HG03565 (cell line): Measurements from ENCODE around the gene NPIPB8.
"Not testable (repeated sequence)": the region's sequence is repeated elsewhere in the genome, so short reads cannot be mapped to it uniquely, and the experiment has no call there.

Experiments
- ATAC-seq: cut with Tn5 transposase; IDR thresholded peaks from one replicate; pipeline ENCODE4 v1.9.1; 2021; ENCODE audit warnings: mild to moderate bottlenecking, moderate library complexity; ENCODE audit not compliant: unreplicated experiment

NPIPB8 gene

DNA sequence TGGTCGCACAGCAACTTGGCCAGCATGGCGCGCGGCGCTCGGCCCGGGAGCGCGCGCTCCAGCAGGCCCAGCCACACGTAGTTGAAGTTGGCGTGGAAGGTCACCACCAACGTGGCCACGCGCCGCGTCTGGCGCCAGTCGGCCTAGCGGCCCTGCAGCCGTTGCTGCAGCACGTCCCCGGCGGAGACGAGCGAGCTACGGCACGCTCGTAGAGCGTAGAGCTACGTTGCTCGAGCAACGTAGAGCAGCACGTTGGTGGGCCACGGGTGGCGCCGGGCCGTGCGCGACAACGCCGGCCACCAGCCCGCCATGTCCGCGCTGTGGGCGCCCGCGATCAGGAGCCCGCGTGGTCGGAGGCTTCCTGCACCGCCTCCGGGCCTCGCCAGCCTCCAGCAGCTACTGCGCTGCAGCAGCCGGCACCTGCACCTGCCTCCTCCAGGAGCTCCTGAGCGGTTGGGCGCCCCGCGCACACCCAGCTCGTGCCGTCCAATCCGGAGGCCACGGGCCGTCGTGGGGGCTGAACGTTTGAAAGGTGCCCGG, 14.6 kb upstream of the NPIPB8 start:
- no peak for ATAC-seq

DNA sequence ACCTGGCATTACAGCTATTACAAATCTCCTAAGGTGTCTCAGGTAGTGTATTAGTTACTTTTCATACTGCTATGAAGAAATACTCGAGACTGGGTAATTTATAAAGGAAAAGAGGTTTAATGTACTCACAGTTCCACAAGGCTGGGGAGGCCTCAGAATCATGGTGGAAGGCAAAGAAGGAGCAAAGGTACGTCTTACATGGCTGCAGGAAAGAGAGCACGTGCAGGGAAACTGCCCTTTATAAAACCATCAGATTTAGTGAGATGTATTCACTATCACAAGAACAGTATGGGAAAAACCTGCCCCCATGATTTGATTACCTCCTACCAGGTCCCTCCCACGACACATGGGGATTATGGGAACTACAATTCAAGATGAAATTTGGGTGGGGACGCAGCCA, 7.0 kb upstream of the NPIPB8 start:
- ATAC-seq, result not testable (repeated sequence)

DNA sequence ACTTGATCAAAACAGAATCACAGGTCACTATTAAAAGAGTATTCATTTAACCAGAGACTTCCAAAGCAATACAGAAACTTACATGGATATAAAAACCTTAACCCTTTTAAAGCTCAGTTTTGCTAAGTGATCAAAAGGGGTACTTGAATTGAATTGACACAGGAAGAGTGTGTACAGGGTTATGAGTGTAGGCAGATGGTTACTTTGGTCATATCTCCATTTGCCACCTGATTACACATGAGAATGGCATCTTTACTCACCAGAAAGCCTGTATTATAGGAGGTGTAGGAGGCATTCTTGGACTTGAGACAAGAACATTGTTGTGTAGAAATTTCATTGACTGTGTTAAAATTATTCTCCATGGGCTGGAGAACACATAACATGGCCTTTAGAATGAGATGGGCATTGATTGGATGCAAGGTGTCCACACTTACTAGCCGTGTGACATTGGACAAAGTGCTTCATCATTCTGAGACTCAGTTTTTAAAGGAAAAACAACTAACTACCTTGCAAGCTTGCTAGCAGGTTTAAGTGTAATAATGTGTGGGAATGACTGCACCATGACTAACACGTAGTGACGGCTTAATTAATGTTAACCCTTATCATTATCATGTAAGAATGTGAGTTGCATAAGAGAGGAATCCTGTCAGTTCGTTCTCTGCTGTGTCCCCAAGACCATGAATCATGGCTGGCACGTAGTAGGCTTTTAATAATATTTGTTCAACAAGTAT, 1.6 kb upstream of the NPIPB8 start:
- not testable (repeated sequence) for ATAC-seq

DNA sequence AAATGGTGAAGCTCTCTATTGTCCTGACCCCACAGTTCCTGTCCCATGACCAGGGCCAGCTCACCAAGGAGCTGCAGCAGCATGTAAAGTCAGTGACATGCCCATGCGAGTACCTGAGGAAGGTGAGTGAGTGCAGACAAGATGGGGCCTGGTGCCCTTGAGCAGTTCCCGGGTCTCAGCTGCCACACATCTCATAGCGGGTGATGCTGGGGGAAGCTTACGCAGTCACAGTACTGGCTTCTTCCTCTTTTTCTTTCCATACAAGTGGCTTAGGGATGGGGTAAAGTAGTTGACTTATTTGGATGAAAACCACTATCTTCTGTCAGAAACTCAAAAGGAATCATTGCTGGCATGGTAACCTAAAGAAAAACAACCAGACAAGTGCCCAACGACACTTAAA, 494 bp downstream of the NPIPB8 start:
- ATAC-seq, result not testable (repeated sequence)

DNA sequence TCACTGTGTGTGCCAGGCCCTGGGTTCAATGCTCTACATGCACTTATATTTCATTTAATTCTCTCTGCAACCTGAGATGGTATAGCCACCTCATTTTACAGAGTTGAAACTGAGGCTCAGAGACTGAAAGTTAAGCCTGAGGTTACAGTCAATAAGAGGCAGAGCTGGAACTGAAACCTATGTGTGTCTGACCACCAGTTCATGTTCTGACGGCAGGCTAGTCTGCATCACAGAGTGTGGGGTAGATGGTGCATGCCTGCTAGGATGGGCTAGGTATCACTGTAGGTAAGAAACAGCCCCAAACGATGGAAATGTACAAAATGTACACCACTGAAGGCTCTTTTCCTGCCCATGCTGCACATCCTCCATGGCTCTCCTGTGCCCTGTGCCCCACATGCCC, 2.1 kb downstream of the NPIPB8 start:
- ATAC-seq, result not testable (repeated sequence)

DNA sequence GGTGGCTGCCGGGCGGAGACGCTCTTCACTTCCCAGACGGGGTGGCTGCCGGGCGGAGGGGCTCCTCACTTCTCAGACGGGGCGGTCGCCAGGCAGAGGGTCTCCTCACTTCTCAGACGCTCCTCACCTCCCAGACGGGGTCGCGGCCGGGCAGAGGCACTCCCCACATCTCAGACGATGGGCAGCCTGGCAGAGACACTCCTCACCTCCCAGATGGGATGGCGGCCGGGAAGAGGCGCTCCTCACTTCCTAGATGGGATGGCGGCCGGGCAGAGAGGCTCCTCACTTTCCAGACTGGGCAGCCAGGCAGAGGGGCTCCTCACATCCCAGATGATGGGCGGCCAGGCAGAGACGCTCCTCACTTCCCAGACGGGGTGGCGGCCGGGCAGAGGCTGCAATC, 28.4 kb downstream of the NPIPB8 start:
- not testable (repeated sequence) for ATAC-seq

DNA sequence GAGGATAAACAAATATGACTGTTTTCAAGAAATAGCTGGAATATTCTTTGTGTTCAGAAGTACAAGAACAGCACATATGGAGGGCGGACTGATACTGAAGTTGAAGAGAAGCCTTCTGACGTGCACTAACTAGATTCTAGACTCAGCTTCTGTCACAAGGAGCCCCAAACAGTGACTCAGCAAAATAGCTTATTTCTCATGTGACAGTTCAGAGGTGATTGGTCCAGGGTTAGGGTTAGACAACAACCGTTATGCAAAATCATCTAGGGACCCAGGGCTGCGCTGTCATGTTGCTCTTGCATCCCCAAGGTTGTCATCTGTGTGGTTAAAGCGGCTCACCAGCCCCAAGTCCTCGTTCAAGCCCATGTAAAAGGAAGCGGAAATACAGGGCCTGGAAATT, 29.6 kb downstream of the NPIPB8 start:
- not testable (repeated sequence) for ATAC-seq

DNA sequence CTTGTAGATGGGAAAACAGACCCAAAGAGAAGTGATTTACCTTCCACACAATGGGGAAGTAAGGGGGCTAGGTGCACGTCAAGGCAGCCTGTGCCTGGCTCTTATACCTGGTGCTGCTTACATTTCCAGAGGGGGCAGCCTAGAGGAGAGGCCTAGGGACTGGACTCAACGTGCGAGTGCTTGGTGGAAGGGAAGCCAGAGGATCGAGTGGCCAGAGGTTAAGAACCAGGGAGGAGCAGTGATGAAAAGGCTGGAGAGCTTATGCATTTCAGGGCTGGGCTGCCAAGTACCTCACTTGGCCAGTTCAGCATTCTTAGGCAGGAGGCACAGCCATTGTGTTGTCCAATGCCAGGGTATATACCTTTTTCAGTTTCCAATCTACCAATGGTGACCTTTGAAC, 30.3 kb downstream of the NPIPB8 start:
- ATAC-seq, result not testable (repeated sequence)

DNA sequence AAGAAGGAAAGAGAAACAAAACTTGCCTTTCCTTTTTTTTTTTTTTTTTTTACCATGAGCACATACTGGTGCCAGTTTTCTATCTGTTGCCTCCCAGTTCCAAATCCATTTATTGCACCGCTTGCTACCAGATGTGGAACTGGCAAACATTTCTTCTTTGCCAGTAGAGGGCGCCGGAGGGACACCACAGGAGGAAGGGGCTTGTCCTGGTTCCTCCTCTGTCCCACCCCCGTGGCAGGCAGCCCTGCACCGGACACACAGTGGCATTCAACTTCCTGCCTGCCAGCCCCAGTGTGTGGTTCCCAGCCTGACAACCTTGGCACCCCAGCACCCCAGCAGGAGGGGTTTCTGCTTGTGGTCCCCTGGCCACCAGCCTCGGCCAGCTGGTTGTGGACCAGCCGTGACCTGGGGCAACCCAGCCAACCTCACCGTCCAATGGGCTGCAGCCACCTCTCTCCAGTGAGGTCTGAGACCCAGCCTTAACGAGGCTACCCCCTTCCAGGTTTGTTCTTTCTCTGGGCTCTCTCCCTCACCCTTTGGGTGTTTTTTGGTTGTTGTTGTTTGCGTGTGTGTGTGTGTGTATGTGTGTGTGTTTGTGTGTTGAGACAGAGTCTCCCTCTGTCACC, 50.6 kb downstream of the NPIPB8 start:
- ATAC-seq, result not testable (repeated sequence)

DNA sequence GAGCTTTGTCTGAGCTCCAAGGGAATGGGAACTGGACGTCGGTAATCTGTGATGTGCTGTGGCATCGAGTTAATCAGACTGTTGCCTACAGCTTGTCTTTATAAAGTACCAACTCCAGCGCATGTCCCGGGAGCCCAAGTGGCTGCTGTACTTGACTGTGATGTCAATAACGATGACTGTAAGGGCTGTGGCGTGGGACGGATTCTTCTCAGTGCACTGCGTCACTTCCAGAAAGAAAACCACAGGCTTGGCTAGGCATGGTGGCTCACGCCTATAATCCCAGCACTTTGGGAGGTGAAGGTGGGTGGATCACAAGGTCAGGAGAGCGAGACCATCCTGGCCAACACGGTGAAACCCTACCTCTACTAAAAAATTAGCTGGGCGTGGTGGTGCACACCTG, 51.6 kb downstream of the NPIPB8 start:
- not testable (repeated sequence) for ATAC-seq

DNA sequence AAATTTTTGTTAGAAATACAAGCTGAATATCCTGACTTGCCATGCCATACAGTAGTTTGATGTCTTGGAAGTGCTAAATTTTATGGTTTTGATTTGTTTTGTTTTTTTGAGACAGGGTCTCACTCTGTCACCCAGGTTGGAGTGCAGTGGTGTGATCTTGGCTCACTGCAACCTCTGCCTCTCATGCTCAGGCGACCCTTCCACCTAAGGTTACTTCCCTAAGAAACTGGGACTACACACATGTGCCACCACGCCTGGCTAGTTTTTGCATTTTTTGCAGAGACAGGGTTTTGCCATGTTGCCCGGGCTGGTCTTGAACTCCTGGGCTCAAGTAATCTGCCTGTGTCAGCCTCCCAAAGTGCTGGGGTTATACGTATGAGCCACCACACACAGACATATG, 53.9 kb downstream of the NPIPB8 start:
- ATAC-seq, result not testable (repeated sequence)

DNA sequence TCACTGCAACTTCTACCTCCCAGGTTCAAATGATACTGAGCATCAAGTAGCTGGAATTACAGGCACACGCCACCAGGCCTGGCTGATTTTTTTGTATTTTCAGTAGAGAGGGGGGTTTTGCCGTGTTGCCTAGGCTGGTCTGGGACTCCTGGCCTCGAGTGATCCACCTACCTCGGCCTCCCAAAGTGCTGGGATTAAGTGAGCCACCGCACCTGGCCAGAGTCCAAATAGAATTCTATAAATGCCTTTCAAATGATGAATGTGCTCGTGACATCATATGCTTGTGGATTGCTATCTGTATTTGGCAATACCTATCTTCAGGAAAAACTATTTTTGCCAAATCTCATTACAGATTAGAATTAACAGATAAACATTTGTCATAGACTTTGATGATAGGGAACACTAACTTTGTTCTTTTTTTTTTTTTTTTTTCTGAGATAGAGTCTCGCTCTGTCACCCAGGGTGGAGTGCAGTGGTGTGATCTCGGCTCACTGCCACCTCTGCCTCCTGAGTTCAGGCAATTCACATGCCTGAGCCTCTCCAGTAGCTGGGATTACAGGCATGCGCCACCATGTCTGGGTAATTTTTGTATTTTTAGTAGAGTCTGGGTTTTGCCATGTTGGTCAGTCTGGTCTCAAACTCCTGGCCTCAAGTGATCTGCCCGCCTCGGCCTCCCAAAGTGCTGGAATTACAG, 55.5 kb downstream of the NPIPB8 start:
- ATAC-seq, result not testable (repeated sequence)

DNA sequence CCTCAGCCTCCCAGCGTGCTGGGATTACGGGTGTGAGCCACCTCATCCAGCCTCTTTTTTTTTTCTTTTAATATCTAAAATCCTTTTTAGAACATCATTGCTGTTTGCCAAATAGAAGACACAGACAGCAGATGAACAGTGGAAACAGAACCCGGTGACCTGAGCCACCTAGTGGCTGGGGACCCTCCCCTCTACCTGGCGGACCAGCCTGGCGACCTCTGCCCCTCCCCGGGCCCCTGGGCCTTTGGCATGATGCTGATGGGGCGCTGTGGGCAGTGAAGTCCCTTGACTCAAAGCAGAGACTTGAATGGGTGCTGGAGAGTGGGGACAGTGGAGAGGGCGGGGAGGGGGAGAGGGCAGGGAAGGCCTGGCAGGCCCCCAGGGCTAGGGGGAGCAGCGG, 61.9 kb downstream of the NPIPB8 start:
- ATAC-seq, result not testable (repeated sequence)

DNA sequence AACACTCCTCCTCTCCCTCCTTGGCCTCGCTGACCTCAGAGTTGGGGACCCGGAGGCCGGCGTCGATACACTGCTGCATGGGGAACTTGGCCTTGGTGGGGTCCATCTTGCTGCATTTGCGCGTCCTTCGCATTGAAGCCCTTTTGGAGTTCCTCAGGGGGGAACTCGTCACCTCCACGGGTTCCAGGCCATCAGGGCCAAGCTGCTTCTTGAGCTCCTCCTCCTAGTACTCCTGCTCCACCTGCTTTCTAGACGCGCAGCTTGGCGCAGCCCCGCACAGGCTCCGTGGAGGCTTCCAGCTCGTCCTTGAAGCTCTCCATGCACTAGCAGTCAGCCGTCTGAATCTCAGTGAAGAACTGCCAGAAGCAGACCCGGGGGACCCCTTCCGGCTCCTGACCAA, 62.5 kb downstream of the NPIPB8 start:
- ATAC-seq, result not testable (repeated sequence)

DNA sequence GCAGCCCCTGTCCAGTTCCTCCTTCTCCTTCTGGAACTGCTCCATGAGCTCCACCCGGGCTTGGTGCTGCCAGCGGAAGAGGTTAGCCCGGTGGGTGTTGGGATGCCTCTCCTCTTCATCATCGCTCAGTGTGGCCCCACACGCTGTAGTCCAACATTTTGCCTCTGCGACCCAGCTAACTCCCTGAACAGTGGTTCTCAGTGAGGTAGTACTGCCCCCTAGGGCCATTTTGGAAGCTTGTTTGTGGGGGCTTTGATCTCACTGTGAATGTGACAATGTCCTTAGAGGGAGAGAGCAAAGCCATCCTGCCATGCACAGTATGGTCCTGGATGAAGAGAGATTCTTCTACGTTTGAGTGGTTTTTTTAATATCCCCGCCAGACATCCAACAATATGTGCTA, 63.5 kb downstream of the NPIPB8 start:
- not testable (repeated sequence) for ATAC-seq

DNA sequence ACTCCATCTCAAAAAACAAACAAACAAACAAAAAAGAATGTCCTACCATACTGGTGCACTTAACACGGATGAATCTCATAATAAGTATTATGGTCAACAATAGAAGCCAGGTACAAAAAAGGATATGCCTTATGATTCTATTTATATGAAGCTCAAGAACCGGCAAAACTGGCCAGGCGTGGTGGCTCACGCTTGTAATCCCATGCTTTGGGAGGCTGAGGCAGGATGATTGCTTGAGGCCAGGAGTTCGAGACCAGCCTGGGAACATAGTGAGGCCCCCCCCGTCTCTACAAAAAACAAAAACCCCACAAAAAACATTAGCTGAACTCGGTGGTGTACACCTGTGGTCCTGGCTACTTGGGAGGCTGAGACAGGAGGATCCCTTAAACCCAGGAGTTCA, 66.4 kb downstream of the NPIPB8 start:
- ATAC-seq, result not testable (repeated sequence)
